Activated T-cell treated with anti-CD3 and anti-CD28 coated beads for 1 hour (primary cell): Measurements from ENCODE around the gene CRYGN.

Source experiments
- DNase-seq: peaks from one replicate; pipeline ENCODE4 v3.0.0-alpha.2; 2020; ENCODE audit warnings: low read depth

CRYGN gene

GRCh38 chr7:151426904-151427704, 12.8 kb downstream of the CRYGN start:
- no peak for DNase-seq

DNA sequence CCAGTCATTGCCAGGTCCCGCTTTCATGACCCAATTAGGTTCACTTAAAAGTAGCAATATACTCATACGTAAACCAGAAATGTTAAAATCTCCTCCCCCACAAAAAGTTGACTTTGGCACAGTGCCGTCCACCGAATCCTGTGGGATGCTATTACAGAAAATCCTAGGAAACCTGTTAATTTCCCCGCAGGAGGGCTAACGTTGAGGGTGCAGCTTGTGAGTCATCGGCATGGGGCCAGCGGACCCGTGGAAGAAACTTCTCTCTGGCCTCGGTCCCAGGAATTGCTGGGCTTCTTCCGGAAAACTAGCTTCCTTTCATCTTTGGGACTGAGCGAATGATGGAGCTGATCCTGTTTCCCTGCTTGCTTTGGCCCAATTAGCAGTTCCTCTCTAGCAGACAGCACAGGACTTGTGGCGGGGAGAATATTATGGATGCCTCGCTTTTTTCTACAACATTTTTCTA, 13.5 kb downstream of the CRYGN start:
- DNase-seq = no peak

GRCh38 chr7:151425670-151426440, 14.1 kb downstream of the CRYGN start:
- DNase-seq = no peak

GRCh38 chr7:151424799-151425198, 15.1 kb downstream of the CRYGN start:
- DNase-seq = no peak

DNA sequence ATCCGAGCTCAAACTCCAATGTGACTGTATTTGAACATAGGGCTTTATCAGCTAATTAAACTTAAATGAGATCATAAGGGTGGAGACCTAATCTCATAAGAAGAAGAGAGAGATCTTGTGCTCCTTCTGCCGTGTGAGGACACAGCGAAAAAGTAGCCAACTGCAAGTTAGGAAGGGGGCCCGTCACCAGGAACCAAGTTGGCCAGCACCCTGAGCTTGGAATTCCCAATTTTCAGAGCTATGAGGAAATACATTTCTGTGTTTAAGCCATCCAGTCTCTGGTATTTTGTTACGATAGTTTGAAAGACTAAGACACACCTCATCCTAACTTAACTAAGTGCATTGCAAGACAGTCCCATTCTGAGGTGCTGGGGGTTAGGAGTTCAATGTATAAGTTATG, 16.0 kb downstream of the CRYGN start:
- DNase-seq = no peak

DNA sequence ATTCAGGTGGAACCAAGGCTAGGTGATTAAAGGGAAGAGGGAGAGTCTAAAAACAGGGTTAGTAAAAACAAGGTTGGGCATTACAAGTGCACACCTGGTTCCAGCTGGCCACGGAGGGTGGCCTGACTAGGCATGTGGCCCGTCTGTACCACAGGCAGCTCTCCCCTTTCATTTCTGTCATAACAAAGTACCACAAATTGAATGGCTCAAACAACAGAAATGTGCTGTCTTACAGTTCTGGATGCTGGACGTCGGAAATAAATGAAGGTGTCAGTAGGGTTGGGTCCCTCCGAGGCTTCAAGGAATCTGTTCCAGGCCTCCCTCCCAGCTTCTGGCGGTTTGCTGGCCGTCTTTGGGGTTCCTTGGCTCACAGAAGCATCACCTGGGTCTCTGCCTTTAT, 16.7 kb downstream of the CRYGN start:
- no peak for DNase-seq

DNA sequence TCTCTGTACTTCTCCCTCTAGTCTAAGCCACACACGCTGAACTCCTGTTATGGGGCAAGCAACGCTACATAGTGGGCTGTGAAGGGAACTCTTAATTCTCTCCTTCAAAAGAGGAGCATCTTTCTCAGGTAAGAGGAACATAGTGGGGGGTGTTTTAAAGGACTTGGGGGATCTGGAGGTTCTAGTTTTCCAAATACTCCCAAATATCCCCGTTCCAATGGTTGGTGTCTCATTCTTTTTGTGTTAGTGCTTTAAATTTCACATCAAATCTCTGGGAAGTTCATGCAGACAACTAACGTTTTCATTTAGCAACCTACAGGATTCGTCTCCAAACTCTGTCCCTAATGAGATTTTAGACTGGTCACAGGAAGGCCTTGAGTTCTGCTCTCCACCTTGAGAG, 17.7 kb downstream of the CRYGN start:
- DNase-seq = no peak

- DNase-seq = no peak
These were observed 19.8 kb downstream of the CRYGN start for GRCh38 chr7:151420144-151420543.

GRCh38 chr7:151416941-151417315, 23.0 kb downstream of the CRYGN start:
- DNase-seq = no peak

DNA sequence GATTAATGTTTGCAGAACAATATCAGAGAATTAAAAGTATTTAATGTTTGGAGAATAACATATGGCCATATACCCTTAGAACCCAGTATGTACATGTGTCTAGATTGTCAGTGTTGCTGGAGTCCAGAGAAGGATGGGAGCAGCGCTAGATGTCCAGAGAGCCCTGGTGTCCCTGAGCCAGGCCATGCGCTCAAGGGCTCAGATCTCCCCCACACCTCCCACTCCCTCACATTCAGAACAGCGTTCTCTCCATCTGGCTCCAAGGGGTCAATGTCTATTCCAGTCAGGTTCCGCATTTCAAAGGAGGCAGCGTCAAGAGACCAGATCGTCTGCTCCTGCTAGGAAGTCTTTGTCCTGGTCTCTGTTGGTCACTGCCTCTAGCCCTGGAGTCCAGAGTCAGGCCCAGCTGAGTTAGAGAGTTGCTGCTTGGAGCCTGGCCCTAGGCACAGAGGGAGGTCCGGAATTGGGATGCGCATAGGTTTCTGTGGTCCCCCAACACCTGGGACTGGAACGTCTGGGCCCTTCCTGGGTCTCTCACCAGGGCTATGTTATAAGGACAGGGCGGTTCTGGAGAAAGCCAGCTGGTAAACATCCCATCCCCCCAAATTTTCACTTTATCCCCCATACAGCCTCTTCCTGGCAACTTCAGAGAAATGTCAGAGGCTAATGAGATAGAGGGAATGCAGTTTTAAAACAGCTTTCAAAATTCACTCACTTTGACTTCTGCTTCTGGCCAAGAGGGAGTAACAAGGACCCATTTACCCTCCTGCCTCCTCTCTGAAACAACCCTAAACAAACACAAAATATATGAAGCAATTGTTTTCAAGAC, 23.6 kb downstream of the CRYGN start:
- no peak for DNase-seq

DNA sequence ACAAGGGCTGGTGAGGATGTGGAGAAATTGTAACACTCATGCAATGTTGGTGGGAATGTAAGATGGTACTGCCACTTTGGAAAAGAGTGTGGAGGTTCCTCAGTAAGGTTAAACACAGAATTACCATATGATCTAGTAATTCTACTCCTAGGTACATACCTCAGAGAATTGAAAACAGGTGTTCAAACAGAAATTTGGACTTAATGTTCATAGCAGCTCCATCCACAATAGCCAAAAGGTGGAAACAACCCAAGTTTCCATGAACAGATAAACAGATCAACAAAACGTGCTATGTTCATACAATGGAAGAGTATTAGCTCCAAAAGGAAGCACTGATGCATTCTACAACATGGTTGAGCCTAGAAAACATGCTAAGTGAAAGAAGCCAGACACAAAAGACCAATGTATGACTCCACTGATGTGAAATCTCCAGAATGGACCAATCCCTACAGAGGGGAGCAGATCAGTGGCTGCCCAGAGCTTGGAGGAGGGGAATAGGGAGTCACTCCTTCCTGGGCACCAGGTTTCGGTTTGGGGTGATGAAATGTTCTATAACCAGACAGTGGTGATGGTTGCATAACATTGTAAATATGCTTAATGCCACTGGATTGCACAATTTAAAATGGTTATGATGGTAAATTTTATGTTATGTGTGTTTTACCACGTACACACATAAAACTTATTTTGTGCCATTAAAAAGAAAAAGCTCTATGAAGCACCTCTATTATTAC, 24.4 kb downstream of the CRYGN start:
- no peak for DNase-seq

- no peak for DNase-seq
These were observed 26.7 kb downstream of the CRYGN start for GRCh38 chr7:151413241-151413640.

DNA sequence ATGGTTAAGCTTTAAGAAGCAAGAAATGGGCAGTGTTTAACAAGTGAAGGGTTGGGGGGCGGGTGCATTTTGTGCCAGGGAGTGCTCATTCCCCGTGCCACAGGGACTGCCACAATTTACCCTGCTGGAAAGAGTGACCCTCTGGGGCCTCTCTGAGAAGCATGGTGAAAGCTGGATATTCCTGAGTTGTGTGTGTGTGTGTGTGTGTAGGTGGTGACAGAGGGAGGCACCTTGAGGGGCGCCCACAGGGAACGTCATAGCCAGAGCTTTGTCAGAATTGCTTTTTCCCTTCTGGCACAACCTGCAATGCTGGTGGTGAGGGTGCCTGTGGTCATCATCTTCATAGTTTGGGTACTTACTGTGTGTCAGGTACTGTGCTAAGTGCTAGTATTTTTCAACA, 27.6 kb downstream of the CRYGN start:
- no peak for DNase-seq

- no peak for DNase-seq
These were observed 28.4 kb downstream of the CRYGN start for GRCh38 chr7:151411551-151411950.

GRCh38 chr7:151410405-151411390, 29.2 kb downstream of the CRYGN start:
- DNase-seq = no peak

- DNase-seq = no peak
These were observed 30.1 kb downstream of the CRYGN start, which contains the start of gene WDR86 for GRCh38 chr7:151409667-151410404. Gene WDR86, minus strand, starts transcription at chr7:151410038. Its CDS starts 449 bp downstream, at chr7:151409589.

DNA sequence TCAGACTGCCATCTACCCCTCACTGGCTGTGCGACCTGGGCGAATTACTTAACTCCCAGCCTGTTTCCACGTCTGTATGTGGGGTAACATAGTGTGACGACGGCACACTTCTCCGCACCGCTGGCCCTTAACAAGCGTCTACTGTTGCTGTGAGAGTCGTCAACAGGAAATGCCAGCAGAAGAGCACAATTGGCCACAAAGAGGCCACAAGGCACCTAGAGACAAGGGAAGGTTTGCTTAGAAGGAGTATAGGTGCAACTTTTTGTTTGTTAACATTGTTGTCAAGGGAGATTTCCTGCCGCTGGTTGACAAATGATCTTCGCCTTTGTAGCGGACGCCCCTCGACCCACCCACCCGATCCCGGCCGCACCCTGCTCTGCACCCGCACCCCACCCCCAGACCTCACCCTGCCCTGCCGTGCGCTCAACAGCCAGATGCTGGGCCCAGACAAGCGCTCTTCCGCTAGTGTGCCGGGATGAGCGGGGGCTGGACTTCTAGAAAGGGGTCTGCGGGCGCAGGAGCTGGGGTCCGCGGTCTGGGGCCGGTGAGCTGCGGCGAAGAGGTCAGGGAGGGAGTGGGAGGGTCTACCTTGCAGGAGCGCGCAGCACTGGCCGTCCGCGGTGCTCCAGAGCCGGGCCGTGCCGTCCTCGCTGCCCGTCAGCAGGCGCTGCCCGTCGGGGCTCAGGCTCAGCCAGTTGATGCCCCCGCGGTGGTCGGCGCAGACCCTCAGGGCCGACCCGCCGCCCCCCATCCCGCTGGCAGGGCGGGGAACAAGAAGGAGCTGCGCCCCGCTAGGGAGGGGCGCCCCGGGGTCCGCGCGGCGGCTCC, 30.9 kb downstream of the CRYGN start:
- peak; percentile 34 for DNase-seq

GRCh38 chr7:151408498-151408838, 31.5 kb downstream of the CRYGN start:
- DNase-seq = no peak
